H1 (cell line): Measurements from ENCODE around the gene MFAP5. TPM values are rescaled to one million over a fixed set of nuclear protein-coding genes. Genes with fewer than 3 reads are reported as not detected.
A peak's percentile ranks its signal among the peaks of the same experiment; 100 is the strongest.

ENCODE experiments used
- CTCF ChIA-PET: fragments of 300-600 bp; sonication (Branson Sonifier 250); formaldehyde crosslinking; loops from one replicate; lab custom pipeline; 2021; ENCODE audit not compliant: partially characterized antibody; lab: Charles Lee
- POLR2A ChIA-PET: fragments of 300-600 bp; sonication (Branson Sonifier 250); formaldehyde crosslinking; loops from one replicate; lab custom pipeline; 2021; ENCODE audit warnings: inconsistent platforms; ENCODE audit not compliant: partially characterized antibody; lab: Charles Lee
- DNase-seq, 2 experiments: peaks; one replicate each; pipeline versions ENCODE4 v3.0.0 to v3.0.0-alpha.2; 2010 to 2022; ENCODE audit warnings: low spot score in 2 of 2, low read depth in 1 of 2, mixed read lengths in 1 of 2
- FAIRE-seq: peaks from 2 replicates; lab custom pipeline; 2011; peaks lifted over from hg19 to GRCh38; lab: Jason Lieb, UNC
- H2AFZ ChIP-seq: 2 replicates; pipeline ENCODE4 v1.8.1; 2012; ENCODE audit warnings: low read length, inconsistent platforms
- H2AK5ac ChIP-seq: 2 replicates; pipeline ENCODE4 v1.6.1; 2013; ENCODE audit warnings: low read depth, low read length
- H2BK120ac ChIP-seq: replicated peaks from 2 replicates; pipeline ENCODE3; 2013; ENCODE audit warnings: low read depth, low read length, inconsistent platforms
- H2BK12ac ChIP-seq: 2 replicates; pipeline ENCODE4 v1.6.1; 2013; ENCODE audit warnings: low read depth, low read length
- H2BK15ac ChIP-seq: 2 replicates; pipeline ENCODE4 v1.6.1; 2013; ENCODE audit warnings: low read length
- H2BK20ac ChIP-seq: 2 replicates; pipeline ENCODE4 v1.6.1; 2013; ENCODE audit warnings: low read length
- H2BK5ac ChIP-seq: 2 replicates; pipeline ENCODE4 v1.6.1; 2013; ENCODE audit warnings: low read depth, low read length
- H3K14ac ChIP-seq: 2 replicates; pipeline ENCODE4 v1.6.1; 2013; ENCODE audit warnings: inconsistent platforms; ENCODE audit not compliant: insufficient read length
- H3K18ac ChIP-seq: 2 replicates; pipeline ENCODE4 v1.6.1; 2013; ENCODE audit warnings: low read length; ENCODE audit errors: extremely low read depth
- H3K23ac ChIP-seq: 2 replicates; pipeline ENCODE4 v1.6.1; 2013; ENCODE audit warnings: inconsistent platforms; ENCODE audit not compliant: insufficient read length
- H3K23me2 ChIP-seq: 2 replicates; pipeline ENCODE4 v1.6.1; 2013; ENCODE audit warnings: low read depth, low read length
- H3K27ac ChIP-seq: 2 replicates; pipeline ENCODE4 v1.6.1; 2011; ENCODE audit warnings: low read depth, low read length, inconsistent platforms
- H3K27me3 ChIP-seq, 4 experiments: replicated peaks in 1 of 4; 1 replicate in 1 of 4; 2 replicates in 3 of 4; pipeline versions ENCODE4 v1.6.1 to v1.8.1; 2011 to 2013; ENCODE audit warnings: low read length in 3 of 4, mild to moderate bottlenecking in 3 of 4, inconsistent platforms in 2 of 4, mixed read lengths in 2 of 4, moderate library complexity in 1 of 4; ENCODE audit not compliant: control insufficient read depth in 3 of 4, insufficient read depth in 3 of 4; ENCODE audit errors: extremely low read depth in 1 of 4
- H3K36me3 ChIP-seq, 4 experiments: 2 replicates each; pipeline versions ENCODE4 v1.6.1 to v1.8.1; 2011 to 2013; ENCODE audit warnings: mild to moderate bottlenecking in 4 of 4, low read length in 3 of 4, moderate library complexity in 2 of 4, control low read depth in 1 of 4, inconsistent platforms in 1 of 4; ENCODE audit not compliant: insufficient read depth in 4 of 4, control insufficient read depth in 2 of 4
- H3K4ac ChIP-seq: replicated peaks from 2 replicates; pipeline ENCODE3; 2013; ENCODE audit warnings: low read length, low read depth, mixed read lengths, inconsistent platforms; ENCODE audit not compliant: insufficient read length
- H3K4me1 ChIP-seq, 4 experiments: replicated peaks in 1 of 4; 1 replicate in 1 of 4; 2 replicates in 3 of 4; pipeline versions ENCODE4 v1.6.1 to v1.8.1; 2011 to 2013; ENCODE audit warnings: low read length in 3 of 4, inconsistent platforms in 2 of 4, mixed read lengths in 1 of 4; ENCODE audit not compliant: insufficient read depth in 4 of 4, control insufficient read depth in 3 of 4
- H3K4me2 ChIP-seq, 2 experiments: 2 replicates each; pipeline versions ENCODE4 v1.6.1 to v1.8.1; 2011 to 2013; ENCODE audit warnings: low read depth in 2 of 2, low read length in 2 of 2, control low read depth in 1 of 2, inconsistent platforms in 1 of 2, mild to moderate bottlenecking in 1 of 2; ENCODE audit not compliant: insufficient read depth in 1 of 2
- H3K4me3 ChIP-seq, 4 experiments: fragments of 200-600, 300-600 bp in 1 of 4; sonication (generic), shearing (Covaris generic), sonication (Bioruptor Twin) in 1 of 4; 2 replicates each; pipeline versions ENCODE4 v1.5.1 to v1.8.1; 2011 to 2016; ENCODE audit warnings: low read length in 4 of 4, low read depth in 3 of 4, control low read depth in 2 of 4, inconsistent platforms in 2 of 4, mild to moderate bottlenecking in 2 of 4, mixed read lengths in 1 of 4, moderate library complexity in 1 of 4; ENCODE audit not compliant: insufficient read depth in 2 of 4; ENCODE audit errors: extremely low read depth in 1 of 4
- H3K56ac ChIP-seq: replicated peaks from 2 replicates; pipeline ENCODE3; 2013; ENCODE audit warnings: low read depth, mild to moderate bottlenecking, mixed read lengths, low read length, inconsistent platforms; ENCODE audit not compliant: insufficient read length
- H3K79me1 ChIP-seq: 2 replicates; pipeline ENCODE4 v1.6.1; 2013; ENCODE audit warnings: low read depth, low read length, control low read depth
- H3K79me2 ChIP-seq, 2 experiments: 2 replicates each; pipeline versions ENCODE4 v1.6.1 to v1.8.1; 2012 to 2013; ENCODE audit warnings: low read length in 2 of 2, mild to moderate bottlenecking in 2 of 2, inconsistent platforms in 1 of 2; ENCODE audit not compliant: insufficient read depth in 2 of 2, control insufficient read depth in 1 of 2
- H3K9ac ChIP-seq, 4 experiments: replicated peaks in 1 of 4; 1 replicate in 1 of 4; 2 replicates in 3 of 4; pipeline versions ENCODE4 v1.6.1 to v1.8.1; 2011 to 2013; ENCODE audit warnings: low read depth in 3 of 4, low read length in 3 of 4, control low read depth in 2 of 4, mild to moderate bottlenecking in 2 of 4, moderate library complexity in 2 of 4, inconsistent platforms in 1 of 4; ENCODE audit errors: extremely low read depth in 1 of 4
- H3K9me3 ChIP-seq, 2 experiments: 2 replicates each; pipeline versions ENCODE4 v1.6.1 to v1.8.1; 2012 to 2013; ENCODE audit warnings: mild to moderate bottlenecking in 2 of 2, moderate library complexity in 2 of 2, control low read depth in 1 of 2, inconsistent platforms in 1 of 2, low read depth in 1 of 2, low read length in 1 of 2, mixed read lengths in 1 of 2; ENCODE audit not compliant: insufficient read depth in 2 of 2
- H4K20me1 ChIP-seq, 2 experiments: replicated peaks in 1 of 2; 2 replicates each; pipeline versions ENCODE3 to v1.8.1; 2011 to 2013; ENCODE audit warnings: inconsistent platforms in 2 of 2, low read length in 2 of 2, mild to moderate bottlenecking in 1 of 2; ENCODE audit not compliant: insufficient read depth in 2 of 2, control insufficient read depth in 1 of 2
- H4K5ac ChIP-seq: 2 replicates; pipeline ENCODE4 v1.6.1; 2013; ENCODE audit warnings: low read length, low read depth, mixed read lengths, inconsistent platforms; ENCODE audit not compliant: insufficient read length
- H4K8ac ChIP-seq: 2 replicates; pipeline ENCODE4 v1.8.0; 2013; ENCODE audit warnings: mild to moderate bottlenecking, moderate library complexity, low read length, inconsistent platforms; ENCODE audit not compliant: insufficient read depth; ENCODE audit errors: extremely low read depth
- H4K91ac ChIP-seq: replicated peaks from 2 replicates; pipeline ENCODE3; 2013; ENCODE audit warnings: low read length, mixed read lengths, inconsistent platforms; ENCODE audit not compliant: insufficient read length
- HDAC2 ChIP-seq, 2 experiments: fragments of 300-600 bp in 1 of 2; sonication (generic) in 1 of 2; IDR thresholded peaks; 2 replicates each; pipeline ENCODE4 v1.6.1; 2011 to 2012; ENCODE audit warnings: low read depth in 2 of 2, low read length in 2 of 2, mild to moderate bottlenecking in 2 of 2, moderate library complexity in 2 of 2, borderline replicate concordance in 1 of 2, inconsistent platforms in 1 of 2
- KDM5A ChIP-seq: fragments of 200-600 bp; IDR thresholded peaks from 2 replicates; pipeline ENCODE4 v1.7.1; 2012; ENCODE audit warnings: mild to moderate bottlenecking, low read length, inconsistent platforms, mixed read lengths
- MAFK ChIP-seq: IDR thresholded peaks from 2 replicates; pipeline ENCODE4 v1.6.1; 2012; ENCODE audit warnings: low read depth, mild to moderate bottlenecking, improper control_type of control experiment, low read length
- NANOG ChIP-seq: IDR thresholded peaks from 2 replicates; pipeline ENCODE4 v1.6.1; 2011; ENCODE audit warnings: low read length, low read depth, mild to moderate bottlenecking, inconsistent platforms; ENCODE audit not compliant: insufficient read depth, poor library complexity, severe bottlenecking
- NRF1 ChIP-seq: IDR thresholded peaks from 2 replicates; pipeline ENCODE4 v1.6.1; 2011; ENCODE audit warnings: mild to moderate bottlenecking, low read depth, low read length, improper control_type of control experiment
- WGBS, 2 experiments: shearing (Covaris generic) in 1 of 2; methylation state at CpG; one replicate each; pipeline versions ENCODE4 v1.1.6 to v1.1.7; 2013 to 2015; ENCODE audit warnings: low lambda C conversion rate in 2 of 2, mixed read lengths in 2 of 2, inconsistent platforms in 1 of 2, low coverage in 1 of 2, missing lambda C conversion rate in 1 of 2; ENCODE audit not compliant: insufficient replicate concordance in 2 of 2, insufficient coverage in 1 of 2, insufficient read length in 1 of 2; ENCODE audit errors: extremely low coverage in 1 of 2, missing lambda C conversion rate in 1 of 2; 5-methylcytosine and 5-hydroxymethylcytosine counted together
- polyA plus RNA-seq, 7 experiments: library from polyadenylated mRNA; depleted of rRNA in 3 of 7; stranded (reverse) in 5 of 7; unstranded in 2 of 7; fragments of >200 nt in 5 of 7; fragments of 200-250 nt in 2 of 7; gene quantifications; 1 replicate in 5 of 7; 2 replicates in 1 of 7; 4 replicates in 1 of 7; pipeline versions ENCODE4 v1.2.1 to v1.2.3, GENCODE V29; 2011 to 2013; ENCODE audit warnings: missing spikeins in 2 of 7, mixed read lengths in 2 of 7
- total RNA-seq: library from RNA; stranded (reverse); fragmentation: NEBNext Ultra II Directional; extraction: Animal tissue kit (Norgen Biotek cat#: 25700); gene quantifications from 2 replicates; pipeline ENCODE4 v1.2.1, GENCODE V29; 2021

Gene MFAP5
- total and polyA plus RNA-seq, 2 of the 8 experiments (the other 6 are each of a cell fraction or from before 2014, with no cell fraction given): 0.60 to 0.86 TPM

GRCh38 chr12:8628731-8629130 is 33.9 kb downstream of the MFAP5 start:
- 0 out of 2 replicates have a peak overlapping the region, but pooled peaks have one; percentile 7 for H2BK12ac ChIP-seq
- no peak overlapping the region for H3K9ac ChIP-seq
- no peak overlapping the region for H2BK120ac ChIP-seq
- no peak overlapping the region for H4K5ac ChIP-seq
- no peak overlapping the region for H3K4me3 ChIP-seq
- H2BK5ac ChIP-seq: no peak overlapping the region
- H3K23ac ChIP-seq: no peak overlapping the region
- H4K8ac ChIP-seq: no peak overlapping the region
- no peaks in the 10 kb centered on the region; a peak in 1 of 7 replicates for H3K27me3 ChIP-seq
- CTCF ChIA-PET: interaction anchor here (0.7 to 3.3 kb wide), 5 partner anchors 18 to 84 kb away, joined by 3 to 21 read pairs (median 3); partner anchors contain the start of gene AICDA
- peak overlapping the region; percentile 73 for H4K91ac ChIP-seq
- H3K9me3 ChIP-seq: peaks cover 0 to 9% of the 10 kb centered on the region in 2 experiments; a peak in 1 of 4 replicates
- no peak overlapping the region for H3K27ac ChIP-seq
- H3K36me3 ChIP-seq: peaks cover 0 to 4% (median 0%) of the 10 kb centered on the region in 4 experiments; a peak in 1 of 8 replicates
- no peak overlapping the region for H3K4ac ChIP-seq
- no peak overlapping the region for H3K56ac ChIP-seq
- no peak overlapping the region for H3K18ac ChIP-seq
- H3K23me2 ChIP-seq: no peaks in the 10 kb centered on the region
- POLR2A ChIA-PET: interaction anchor here (1.1 kb wide), 1 partner anchor 16 kb away, joined by 5 read pairs; no protein-coding TSS in a partner anchor
- no peaks in the 10 kb centered on the region for H4K20me1 ChIP-seq
- no peak overlapping the region for H2AK5ac ChIP-seq
- no peaks in the 10 kb centered on the region for H3K4me1 ChIP-seq
- no peak overlapping the region for H2AFZ ChIP-seq
- FAIRE-seq: no peak
- no peak overlapping the region for H3K4me2 ChIP-seq
- no peak overlapping the region for H3K14ac ChIP-seq
- no peaks in the 10 kb centered on the region for H3K79me2 ChIP-seq
- DNase-seq: no peak
- H2BK15ac ChIP-seq: no peak overlapping the region
- H2BK20ac ChIP-seq: peak overlapping the region; percentile 93; the same call in 1 of the 2 replicates
- no peaks in the 10 kb centered on the region for H3K79me1 ChIP-seq
- 86% methylated on average over 3 of the region's 3 CpGs; no CpG with 5 or more reads in 1 of the 2 experiments for WGBS, 2 experiments
- no peak for TF ChIP-seq MAFK
- no peak for TF ChIP-seq NRF1
- no peak for TF ChIP-seq NANOG
- no peak for TF ChIP-seq HDAC2 (IDR thresholded peaks at IDR 0.05; ENCODE audit: borderline replicate concordance in 1 of 2, low read depth in 2 of 2, low read length in 2 of 2)
- TF ChIP-seq KDM5A: no peak
